ENCODE measurements around the gene RXRA.

RXRA gene

DNA sequence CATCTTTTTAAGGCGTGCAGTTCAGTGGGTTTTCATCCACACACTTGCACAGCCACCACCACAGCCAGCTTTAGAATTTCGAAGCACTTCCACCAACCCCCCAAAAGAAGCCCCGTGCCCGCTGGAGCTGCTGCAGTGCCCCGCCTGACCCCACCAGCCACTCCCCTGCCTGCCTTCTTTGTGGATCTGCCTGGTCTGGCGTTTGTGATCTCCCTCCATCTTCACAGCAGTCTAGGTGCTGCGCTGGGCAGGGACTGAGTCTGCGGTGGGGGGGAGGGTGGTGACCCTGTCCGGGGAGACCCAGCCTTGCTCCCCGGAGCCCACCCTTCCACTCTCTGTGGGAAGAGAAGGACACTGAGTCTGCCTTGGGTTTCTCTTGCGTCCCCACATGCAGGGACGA, 40.8 kb downstream of the RXRA start:
- no peak for DNase-seq (ENCODE audit: low read depth in 2 of 2)

DNA sequence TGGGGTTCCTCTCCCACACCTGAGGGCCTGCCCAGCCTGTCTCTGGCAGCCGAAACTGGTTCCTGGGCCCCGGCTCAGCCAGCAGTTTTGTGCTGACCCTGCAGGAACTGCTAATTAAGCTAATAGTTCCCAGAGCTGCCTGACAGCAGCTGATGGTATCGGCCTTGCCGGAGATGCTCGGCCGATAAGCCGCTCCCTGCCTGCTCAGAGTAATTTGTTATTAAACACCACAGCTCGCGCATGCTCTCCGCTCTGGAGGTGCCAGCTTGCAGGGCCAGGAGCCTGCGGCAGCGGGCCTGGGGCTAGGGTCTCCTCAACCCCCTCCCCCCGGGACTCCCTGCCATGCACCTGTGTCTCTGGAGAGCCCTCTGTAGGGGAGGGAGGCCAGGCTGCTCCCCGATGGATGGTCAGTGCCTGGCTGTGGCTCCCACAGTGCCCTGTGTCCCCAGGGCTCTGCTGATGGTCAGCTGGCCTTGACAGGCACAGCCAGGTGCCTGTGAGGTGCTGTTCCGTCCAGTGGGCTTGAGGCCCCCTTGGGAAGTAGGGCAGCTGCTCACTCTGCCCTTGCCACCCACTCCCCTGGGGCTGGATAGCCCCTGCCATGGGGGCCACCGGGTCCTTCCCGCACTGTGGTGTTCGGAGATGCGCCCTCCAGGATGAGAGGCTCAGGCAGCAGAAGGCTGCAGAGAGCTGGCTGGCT, 41.7 kb downstream of the RXRA start:
- DNase-seq (ENCODE audit: low read depth in 2 of 2): no peak

DNA sequence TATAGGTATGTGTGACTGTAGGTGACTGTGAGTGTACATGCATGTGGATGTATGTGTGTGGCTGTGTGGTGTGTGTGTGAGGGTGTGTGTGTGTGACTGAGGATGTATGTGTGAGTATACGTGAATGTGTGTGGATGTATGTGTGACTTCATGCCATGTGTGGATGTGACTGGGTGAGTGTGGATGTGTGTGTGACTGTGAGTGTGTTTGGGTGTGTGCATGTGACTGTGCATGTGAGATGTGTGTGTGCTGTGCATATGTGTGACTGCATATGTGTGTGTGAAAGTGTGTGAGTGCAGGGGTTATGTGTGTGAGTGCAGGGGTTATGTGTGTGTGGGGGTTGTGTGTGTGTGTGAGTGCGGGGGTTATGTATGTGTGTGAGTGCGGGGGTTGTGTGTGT, 42.3 kb downstream of the RXRA start:
- no peak for DNase-seq (ENCODE audit: low read depth in 2 of 2)

DNA sequence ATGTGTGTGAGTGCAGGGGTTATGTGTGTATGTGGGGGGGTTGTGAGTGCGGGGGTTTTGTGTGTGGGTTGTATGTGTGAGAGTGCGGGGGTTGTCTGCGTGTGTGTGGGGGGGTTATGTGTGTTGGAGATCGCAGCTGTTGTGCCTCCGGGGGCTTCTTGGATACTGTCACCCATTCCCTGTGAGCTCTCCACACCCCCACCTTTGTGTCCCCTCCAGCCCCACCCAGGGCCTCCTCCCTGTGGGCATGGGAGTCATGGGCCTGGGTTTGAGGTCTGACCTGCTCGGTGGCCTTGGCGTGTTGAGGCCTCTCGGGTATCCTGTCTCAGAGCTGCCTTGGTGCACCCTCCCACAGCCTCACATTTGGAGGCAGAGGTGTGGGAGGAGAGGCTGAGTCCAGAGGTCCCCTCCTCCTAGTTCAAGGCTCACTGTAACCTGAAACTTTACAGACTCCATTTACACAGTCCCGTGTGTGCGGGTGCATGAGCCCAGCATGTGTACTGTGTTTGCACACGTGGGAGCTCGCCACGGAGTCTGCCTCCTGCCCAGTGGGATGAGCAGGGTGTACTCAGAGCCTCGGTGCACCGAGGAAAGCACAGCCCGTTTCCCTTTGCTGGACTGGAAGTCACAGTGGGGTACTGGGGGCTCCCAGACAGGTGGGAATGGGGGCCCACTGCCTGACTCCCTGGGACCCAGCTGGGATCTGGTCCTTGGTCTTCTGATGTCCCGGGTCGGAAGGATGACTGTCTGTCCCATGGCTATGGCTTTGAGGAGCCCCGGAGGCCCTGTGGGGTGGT, 43.4 kb downstream of the RXRA start:
- no peak for DNase-seq (ENCODE audit: low read depth in 2 of 2)

DNA sequence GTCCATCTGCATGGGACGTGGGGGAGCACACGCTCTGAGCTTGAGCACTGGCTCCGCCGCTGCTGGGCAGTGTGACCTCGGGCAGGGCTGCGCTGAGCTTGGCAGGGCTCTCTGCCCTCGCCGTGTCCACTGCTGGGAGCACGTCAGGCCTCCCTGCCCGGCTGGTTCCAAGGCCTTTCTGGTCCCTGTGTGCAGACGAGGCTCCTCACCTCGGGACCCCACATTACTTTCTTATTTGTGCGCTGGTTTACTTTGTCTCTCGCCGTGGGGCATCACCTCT, 43.9 kb downstream of the RXRA start:
- DNase-seq (ENCODE audit: low read depth in 2 of 2): no peak

DNA sequence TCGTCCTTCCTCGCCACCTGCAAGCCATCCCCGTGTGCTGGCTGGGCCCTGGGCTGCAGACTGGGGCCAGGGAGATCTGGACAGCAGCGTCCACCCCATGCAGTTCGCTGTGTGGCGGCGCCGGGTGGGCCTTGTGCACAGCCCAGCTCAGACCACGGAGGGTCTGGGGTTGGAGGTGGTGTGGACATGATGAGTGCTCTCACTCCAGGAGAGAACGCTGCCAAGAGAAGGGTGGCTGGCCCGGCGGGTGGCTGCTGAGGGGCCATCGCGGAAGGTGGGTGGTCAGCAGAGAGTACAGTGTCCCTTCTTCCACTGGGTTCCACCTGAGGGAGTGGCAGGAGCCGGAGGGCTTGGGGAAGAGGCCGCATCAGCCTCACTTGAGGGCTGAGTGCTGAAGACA, 44.4 kb downstream of the RXRA start:
- DNase-seq (ENCODE audit: low read depth in 2 of 2): no peak

DNA sequence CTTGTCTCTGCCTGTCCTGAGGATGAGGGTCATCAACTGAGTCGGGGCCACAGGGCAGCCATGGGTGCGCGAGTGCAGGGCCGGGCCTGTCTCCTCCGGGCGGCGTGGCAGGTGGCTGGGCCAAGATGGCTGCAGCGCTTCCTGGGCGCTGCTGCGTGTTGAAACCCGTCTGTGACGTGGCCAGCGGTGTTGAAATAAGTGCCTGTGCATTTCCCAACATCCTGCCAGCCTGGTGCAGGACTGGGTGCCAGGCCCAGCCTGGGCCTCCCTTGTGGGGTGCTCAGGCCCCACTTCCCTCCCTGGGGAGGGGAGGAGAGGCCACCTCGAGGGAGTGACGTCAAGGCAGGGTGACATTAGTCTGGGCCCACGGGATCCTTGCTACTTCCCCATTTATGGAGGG, 45.5 kb downstream of the RXRA start:
- no peak for DNase-seq (ENCODE audit: low read depth in 2 of 2)

DNA sequence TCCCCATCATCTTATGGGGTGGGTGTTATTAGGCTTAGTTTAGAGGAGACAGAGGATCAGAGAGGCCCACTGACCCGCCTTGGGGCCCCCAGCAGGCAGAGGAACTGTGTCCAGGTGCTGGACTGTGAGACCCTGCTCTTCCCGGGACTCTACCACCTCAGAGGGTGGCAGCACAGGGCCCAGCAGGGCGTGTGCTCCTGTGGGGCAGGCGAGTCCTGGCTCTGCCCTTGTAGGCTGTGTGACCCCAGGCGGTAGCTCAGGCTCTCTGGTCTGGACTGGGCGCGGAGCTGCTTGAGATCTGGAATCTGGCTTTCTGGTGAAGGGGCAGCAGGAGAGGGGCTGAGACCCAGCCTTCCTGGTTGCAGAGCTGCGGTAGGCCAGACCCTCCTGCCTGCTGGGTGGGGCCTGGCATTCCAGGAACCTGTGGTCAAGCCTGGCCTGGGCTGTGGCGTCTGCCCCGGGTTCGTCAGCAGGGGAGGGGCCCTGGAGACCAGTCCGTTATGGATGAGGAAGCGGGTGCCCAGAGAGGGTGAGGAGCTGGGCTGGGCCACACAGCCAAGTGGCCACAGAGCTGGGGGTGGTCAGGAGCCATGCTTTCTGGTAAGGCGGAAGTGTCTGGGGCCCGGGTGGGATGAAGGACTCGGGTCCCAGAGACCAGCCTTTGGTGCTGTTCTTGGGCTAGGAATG, 46.5 kb downstream of the RXRA start:
- no peak for DNase-seq (ENCODE audit: low read depth in 2 of 2)

DNA sequence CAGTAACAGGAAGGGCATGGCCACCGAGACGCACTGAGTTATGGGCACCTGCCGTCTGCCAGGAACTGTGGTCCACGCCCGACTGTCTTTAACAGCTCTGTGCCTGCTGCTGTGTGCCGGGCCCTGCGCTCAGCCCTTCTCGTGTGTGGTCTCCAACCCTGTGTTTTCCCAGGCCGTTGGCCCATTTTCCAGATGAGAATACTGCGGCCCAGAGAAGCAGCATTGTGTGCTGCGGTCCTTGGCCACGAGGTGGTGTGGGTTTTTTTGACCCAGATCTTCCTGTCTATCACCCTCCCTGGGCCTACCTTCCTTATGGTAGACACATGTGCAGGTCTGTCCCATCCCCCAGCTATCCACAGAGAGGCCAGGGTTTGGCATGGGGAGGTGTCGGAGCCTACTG, 47.0 kb downstream of the RXRA start:
- no peak for DNase-seq (ENCODE audit: low read depth in 2 of 2)

DNA sequence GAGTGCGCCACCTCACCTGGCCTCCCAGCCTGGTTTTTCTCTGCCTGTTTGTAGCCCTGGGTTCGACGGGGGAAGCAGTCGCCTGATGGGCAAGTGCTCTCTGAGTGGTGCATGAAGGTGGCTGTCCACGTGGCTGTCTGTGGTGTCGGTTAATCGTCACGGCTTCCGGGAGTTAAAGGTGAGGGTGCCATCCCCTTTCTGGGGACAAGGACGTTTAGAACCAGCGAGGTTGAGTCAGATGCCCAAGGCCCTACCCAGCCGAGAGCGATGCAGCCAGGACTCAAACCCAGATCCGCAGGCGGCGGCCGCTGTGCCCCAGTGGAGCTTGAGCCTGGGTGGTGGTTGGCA, 47.7 kb downstream of the RXRA start:
- no peak for DNase-seq (ENCODE audit: low read depth in 2 of 2)

DNA sequence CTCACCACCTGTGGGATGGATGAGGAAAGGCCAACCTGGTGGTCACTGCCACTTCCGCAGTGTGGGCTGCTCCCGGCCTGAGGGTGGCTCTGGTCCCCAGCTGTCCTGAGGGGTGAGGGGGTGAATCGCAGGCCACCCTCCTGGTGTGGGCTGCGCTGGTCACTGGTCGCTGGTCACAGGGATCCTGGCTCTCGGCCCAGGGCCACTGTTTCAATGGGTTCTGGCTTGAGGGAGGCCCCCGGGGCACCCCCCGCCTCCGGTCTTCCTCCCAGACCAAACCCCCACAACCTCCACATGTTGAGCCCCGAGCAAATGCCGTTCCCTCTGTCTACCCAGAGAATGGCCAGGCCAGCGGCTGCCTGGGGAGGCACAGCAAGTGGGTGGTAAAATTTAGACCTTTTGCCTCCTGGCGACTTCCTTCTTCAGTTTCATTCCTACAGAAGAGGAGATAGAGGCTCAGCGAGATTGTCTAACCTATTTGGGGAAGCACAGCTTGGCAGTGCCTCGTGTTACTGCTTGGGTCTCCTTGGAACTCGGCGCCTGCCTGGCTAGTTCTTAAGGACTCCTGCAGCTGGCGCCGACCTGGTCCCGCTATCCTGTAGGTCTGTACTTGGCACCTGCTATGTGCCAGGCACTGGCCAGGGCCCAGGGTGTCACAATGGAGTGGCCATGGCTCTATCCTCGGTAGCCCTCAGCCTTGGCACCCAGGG, 48.2 kb downstream of the RXRA start:
- DNase-seq (ENCODE audit: low read depth in 2 of 2): no peak

DNA sequence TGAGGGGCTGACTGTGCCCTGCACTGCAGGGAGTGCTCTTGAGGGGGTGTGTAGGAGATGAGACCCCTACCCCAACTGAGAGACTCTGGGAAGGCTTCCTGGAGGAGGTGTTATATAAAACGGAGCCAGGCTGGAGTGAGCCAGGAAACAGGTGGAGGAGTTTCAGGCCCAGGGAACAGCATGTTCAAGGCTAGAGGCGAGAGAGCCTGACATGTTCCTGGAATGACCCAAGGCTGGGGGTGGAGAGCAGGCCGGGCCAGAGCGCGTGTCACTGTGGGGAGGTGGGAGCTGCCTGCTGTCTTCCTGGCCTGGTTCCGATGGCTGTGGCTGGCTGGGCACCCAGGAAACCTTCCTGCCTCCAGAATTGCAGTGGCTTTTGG, 48.7 kb downstream of the RXRA start:
- DNase-seq (ENCODE audit: low read depth in 2 of 2): no peak

DNA sequence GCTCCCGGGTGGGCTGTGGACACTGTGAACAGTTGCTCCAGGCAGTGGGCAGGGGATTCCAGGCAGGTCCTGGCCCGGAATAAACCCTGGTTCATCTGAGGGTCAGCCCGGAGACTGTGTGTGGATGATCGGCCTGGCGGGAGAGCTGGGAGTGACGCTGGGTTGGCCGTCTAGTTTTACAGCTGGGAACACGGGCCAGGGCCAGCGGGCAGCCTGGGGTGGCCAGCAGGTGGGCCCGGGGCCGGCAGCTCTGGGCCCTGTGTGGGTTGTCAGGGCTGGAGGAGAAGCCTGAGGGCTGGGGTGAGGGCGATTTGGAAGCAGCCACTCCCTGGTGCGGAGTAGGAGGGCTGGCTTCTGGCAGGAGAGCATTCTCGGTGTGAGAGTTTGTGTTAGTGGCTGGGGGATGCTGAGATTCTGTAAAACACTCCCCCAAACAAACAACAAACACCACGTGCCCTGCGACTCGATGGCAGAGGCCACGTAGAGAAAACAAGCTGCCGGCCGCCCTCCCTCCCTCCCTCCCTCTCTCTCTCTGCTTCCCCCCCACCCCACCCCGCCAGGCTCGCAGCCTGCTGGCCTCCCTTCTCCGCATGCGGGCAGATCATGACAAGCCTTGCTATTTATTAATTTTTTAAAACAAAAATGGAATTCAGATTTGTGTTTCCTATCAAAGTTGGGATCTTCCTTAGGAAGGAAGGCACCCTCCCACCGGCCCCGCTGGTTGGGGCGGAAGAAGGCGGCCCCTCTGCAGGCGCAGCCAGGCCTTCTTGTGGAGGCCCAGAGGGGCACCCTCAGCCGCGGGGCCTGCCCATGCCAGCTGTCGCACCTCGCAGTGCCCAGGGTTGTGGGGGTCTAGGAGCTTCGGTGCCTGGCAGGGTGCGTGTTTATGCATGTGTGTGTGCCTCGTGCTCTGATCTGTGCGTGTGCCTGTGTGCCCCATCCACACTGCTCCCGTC, 49.5 kb downstream of the RXRA start:
- no peak for DNase-seq (ENCODE audit: low read depth in 2 of 2)

DNA sequence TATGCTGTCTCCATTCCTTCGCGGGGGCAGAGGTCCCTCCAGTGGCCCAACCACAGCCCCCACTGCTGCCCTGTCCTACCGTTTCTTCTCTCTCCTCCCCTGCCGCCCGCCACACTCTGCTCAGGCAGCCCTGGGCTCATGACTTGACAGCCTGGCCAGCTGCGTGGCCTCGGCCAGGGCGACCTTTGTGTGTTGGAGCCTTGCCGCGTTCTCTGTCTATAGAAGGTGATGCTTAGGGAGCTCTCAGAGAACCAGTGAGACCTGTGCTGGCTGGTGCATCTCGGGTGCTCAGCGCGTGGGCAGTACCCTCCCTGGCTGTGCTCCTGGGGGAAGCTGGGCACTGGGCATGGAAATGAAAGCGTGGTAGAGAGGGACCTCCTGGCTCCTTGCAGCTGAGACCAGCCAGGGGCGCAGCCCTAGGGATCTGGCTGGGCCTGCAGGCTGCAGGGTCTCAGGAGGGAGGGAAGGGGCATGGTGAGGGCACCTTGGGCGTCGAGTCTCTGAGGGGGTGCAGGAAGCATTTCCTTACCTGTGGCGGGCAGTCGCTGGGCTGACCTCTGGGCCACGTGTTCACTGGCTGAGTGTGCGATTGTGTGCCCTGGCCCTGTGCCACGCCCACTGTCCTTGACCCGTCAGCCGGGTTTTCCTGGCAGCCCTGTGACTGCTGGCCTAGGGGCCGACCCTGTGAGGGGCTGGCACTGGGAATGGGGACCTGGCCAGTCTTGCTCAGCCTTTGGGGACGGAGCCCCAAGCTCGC, 50.3 kb downstream of the RXRA start:
- DNase-seq (ENCODE audit: low read depth in 2 of 2): no peak

DNA sequence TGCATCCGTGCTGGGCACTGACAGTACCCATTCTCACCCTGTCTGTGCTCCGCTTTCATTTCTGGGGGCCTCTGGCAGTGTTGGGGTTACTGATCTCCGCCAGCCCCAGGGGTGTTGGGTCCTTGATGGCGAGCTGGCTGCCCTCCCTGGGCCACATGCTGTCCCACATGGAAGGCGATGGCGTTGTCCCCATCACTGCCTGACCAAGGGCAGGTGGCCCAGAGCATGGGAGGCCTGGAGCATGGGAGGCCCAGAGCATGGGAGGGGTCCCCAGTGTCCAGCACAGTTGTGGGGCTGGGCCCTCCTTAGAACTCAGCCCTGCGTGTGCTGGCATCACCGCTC, 50.9 kb downstream of the RXRA start:
- DNase-seq (ENCODE audit: low read depth in 2 of 2): no peak

DNA sequence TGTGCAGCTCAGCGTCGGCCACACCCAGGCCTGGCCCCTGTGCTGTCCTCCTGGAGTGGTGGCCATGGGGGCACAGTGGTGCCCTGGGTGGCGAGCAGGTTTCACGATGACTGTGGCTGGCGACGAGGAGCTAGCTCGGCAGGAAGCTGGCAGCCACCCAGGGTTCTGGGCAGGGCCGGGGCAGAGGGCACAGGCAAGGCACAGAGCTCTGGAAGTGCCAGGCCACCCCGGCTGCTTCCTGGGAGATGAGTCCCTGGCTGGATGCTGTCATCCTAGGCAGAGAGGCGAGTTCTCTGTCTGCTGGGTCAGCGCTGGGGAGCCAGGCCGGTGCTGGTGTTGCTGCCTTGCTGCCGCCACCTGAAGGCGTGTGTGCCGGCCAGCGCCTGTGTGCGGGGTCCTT, 51.7 kb downstream of the RXRA start:
- DNase-seq (ENCODE audit: low read depth in 2 of 2): no peak

DNA sequence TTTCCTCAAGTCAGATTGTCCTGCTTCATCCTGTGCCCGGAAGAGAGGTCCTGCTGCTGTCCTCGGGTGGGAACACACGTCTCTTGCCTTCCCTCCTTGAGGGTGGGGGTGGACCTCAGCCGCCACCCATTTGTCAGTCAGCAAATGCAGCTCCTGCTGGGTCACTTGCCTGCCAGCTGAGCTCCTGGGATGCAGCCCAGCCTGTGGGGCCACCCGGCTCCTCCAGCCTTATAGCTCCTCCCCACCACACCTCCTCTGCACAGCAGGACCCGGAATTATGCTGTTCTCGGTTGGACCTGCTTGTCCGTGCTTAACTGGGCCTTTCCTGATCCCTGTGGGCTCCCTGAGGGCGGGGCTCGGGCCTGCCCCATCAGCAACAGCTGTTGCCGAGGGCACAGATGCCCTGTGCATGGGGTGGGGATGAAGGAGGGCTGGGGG, 52.7 kb downstream of the RXRA start:
- no peak for DNase-seq (ENCODE audit: low read depth in 2 of 2)

DNA sequence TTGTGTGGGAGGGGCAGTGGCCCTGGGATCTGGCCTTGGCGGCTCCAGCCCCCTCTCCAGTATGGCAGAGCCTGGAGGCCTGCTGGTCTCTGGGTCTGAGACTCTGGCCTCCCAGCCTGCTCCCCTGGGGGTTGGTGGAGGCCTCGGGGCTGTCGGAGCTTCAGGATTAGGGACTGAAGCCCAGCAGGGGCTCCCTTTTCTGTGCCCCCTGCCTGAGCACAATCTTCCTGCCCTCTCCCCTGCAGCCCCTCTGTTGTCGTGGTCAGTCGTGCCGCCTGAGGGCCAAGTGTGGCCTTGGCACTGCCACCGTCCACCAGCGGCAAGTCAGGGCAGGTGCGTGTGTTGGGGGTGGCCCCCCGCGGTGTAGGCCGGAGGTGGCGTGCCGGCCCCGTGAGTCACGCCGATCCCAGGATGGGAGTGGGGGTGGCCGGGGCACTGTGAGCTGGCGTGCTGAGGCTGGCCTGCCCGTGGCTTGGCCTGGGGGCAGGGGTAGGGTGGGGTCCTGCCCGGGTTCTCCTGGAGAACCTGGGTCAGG, 53.6 kb downstream of the RXRA start:
- DNase-seq (ENCODE audit: low read depth in 2 of 2): no peak

DNA sequence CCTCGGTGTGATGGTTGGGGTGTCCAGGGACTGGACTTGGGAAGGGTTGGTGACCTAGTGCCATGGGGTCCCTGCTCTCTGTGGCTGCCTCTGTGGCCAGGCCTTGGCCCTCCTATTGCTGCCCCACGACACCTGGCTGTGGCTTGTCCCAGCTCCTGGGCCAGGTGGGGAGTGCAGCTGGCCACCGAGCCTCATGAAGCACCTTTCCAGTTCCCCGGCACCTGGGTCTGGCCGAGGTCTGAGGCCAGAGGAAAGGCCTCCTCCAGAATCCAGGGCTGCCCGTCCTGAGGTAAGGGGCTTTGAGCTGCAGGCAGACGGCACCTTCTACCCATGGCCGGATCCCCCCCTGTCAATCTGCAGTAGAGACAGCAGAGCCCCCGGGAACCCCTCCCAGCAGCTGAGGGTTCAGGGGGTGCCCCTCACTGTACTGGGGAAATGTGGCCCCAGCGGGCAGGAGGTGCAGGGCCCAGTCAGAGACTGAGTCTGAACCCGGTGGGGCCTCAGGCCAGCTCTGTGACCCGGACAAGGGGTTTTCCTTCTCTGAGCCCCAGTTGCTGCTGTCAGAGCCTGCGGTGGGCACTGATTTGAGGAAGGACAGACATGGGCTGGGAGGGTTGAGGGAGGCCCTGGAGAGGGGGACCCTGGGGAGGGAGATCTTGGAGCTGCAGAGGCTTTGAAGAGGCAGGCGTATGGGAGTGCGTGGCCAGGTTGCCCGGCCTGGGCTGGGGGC, 54.5 kb downstream of the RXRA start:
- no peak for DNase-seq (ENCODE audit: low read depth in 2 of 2)

DNA sequence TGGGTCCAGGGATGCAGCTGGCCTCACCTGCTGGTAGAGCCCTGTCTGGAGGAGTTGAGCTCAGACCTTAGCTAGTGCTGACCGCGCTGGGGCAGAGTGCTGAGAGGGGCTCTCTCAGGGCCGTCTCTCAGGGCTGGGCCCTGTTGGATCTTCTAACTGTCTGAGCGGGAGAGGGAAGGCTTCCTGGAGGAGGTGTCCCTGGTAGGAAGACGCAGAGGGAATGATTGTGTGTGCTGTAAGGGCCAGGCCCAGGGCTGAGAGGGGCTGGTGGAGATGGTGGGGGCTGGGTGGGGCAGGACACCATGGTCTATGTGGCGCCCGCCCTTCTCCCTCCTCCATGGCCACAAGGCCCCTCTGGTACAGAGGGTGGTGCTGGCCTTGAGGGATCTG, 55.0 kb downstream of the RXRA start:
- DNase-seq (ENCODE audit: low read depth in 2 of 2): no peak
